NCI-H1417 (cell line): ENCODE measurements around the gene IRF3.

Experiments used
- DNase-seq, 3 experiments: peaks; one replicate each; lab custom pipeline; 2025; lab: John Stamatoyannopoulos, UW

The IRF3 gene, protein sequence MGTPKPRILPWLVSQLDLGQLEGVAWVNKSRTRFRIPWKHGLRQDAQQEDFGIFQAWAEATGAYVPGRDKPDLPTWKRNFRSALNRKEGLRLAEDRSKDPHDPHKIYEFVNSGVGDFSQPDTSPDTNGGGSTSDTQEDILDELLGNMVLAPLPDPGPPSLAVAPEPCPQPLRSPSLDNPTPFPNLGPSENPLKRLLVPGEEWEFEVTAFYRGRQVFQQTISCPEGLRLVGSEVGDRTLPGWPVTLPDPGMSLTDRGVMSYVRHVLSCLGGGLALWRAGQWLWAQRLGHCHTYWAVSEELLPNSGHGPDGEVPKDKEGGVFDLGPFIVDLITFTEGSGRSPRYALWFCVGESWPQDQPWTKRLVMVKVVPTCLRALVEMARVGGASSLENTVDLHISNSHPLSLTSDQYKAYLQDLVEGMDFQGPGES

DNA sequence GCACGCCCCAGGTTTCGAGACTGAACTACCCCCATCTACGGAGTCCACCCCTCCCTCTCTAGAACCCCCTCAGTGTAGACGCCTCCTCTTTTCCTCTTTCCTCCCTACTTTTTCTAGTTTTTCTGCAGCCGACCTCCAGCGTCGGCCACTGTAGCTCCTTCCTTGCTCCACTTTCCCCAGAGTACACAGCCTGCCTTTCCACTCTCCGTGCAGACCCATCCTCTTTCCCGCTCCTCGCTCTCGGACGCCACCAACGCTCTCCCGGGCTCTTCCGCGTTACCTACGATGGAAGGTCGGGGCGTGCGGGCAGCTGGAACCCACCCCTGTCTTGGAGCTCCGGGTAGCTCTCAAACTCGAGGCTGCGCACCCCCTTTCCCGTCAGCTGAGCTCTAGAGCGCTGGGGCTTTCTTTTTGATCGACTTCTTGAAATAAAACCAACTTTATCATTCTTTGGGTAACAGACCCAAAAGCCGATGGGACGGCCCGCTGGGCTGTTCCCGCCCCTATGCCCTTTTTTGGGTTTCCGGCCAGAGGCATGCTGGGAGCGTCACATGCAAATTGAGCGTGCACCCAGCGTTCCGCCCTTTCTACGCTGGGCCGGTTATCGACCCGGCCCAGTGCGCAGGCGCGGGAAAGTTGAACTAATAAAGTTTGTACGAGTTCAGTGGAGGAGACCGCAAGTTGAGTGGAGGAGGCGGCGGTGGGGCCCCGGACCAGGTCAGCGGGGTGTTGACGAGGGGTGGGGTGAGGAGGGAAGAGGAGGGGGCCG lies at the start of gene IRF3, which contains the start of gene BCL2L12:
IRF3 (minus strand) TSS at position 507 of the 769 bp plus-strand sequence. CDS start 1,019 bp downstream, outside the sequence.
BCL2L12 (plus strand) TSS at position 583 of the 769 bp plus-strand sequence. CDS start 760 bp downstream, outside the sequence.
- DNase-seq = peak; percentile 90 to 98 (median 92)

GRCh38 chr19:49713236-49713845 lies 47.7 kb upstream of the IRF3 start:
- DNase-seq = no peak

DNA sequence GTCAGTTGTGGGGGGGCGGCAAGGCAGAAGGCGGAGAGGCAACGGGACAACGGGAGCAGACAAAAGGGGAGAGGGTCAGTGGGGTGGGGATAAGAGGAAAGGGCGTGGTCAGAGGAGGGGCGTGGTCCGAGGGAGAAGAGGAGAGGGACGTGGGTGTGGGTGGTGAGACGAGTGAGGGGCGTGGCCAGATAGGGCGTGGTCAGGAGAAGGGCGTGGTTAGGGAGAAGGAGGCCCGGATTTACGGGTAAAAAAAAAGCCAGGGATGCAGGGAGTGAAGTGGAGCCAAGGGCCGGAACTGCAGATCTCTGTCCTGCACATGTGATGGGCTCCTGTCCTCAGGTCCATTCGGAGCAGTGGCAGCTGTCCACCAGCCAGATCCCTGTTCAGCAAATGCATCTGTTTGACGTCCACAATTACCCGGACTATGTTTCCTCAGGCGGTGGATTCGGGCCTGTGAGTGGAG lies 46.8 kb upstream of the IRF3 start:
- no peak for DNase-seq

GRCh38 chr19:49710372-49710951 lies 44.8 kb upstream of the IRF3 start:
- no peak for DNase-seq

DNA sequence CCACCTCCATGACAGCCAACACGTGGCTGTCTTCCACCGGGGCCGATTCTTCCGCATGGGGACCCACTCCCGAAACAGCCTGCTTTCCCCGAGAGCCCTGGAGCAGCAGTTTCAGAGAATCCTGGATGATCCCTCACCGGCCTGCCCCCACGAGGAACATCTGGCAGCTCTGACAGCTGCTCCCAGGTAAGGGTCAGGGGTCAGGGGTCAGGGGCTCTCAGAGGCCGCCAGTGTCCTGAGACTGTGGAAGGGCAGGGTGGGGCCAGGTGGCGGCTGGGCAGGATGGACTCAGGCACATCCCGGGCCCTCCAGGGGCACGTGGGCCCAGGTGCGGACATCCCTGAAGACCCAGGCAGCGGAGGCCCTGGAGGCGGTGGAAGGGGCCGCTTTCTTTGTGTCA lies 40.3 kb upstream of the IRF3 start:
- DNase-seq = no peak

DNA sequence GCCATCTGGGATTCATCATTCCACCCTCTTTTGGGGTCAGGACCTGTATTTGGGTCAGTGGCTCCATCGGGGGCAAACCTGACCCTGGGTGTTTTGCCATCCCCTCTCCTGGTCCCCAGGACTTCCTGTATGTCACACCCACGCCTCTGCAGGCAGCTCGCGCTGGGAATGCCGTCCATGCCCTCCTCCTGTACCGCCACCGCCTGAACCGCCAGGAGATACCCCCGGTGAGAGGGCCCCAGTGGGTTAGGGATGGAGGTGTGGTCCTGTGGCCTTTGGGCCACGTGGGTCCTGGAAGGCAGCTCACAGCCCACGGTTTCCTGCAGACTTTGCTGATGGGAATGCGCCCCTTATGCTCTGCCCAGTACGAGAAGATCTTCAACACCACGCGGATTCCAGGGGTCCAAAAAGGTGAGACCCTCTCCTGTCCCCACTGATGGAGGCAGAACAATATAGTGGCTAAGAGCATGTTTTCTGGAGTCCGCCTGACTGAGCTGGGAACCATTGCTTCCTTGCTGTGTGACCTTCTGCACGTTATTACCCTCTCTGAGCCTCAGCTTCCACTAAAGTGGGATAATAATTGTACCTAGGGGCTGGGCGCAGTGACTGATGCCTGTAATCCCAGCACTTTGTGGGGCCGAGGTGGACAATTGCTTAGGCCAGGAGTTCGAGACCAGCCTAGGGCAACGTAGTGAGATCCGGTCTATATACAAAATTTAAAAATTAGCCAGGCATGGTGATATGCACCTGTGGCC lies 39.4 kb upstream of the IRF3 start:
- DNase-seq = no peak

DNA sequence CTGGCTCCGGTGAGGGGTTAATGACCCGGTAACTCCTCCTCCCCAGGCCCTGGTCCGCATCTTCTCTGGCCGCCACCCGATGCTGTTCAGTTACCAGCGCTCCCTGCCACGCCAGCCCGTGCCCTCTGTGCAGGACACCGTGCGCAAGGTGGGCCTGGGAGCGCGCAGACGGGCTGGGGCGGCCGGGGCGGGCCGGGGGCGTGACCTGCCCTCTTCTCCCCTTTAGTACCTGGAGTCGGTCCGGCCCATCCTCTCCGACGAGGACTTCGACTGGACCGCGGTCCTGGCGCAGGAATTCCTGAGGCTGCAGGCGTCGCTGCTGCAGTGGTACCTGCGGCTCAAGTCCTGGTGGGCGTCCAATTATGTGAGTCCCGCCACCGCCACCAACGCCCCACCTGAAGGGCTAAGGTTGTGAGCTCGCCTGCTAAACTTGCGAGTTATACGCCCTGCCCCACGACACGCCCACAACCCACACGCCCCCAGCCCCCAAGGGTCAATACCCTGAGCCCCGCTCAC lies 35.7 kb upstream of the IRF3 start:
- DNase-seq = peak in 1 of 3 experiments; percentile 26

- DNase-seq = no peak
These were observed 34.9 kb upstream of the IRF3 start for GRCh38 chr19:49700563-49700962.

GRCh38 chr19:49699364-49699763 lies 33.7 kb upstream of the IRF3 start:
- no peak for DNase-seq

DNA sequence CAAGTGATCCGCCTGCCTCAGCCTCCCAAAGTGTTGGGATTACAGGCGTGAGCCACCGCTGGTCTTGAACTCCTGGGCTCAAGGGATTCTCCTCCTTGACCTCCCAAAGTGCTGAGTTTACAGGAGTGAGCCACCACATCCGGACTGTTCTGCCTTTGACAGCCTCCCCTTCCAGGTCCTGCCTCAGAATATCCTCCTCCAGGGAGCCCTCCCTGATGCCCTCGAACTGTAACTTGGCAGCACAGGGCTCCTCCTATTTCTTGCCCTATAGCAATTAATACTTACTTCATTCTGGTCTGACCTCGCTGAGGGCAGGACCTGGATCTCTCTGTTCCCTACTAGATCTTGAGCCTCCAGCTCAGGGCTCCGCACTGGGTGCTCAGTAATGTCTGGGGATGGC lies 31.2 kb upstream of the IRF3 start:
- DNase-seq = no peak

DNA sequence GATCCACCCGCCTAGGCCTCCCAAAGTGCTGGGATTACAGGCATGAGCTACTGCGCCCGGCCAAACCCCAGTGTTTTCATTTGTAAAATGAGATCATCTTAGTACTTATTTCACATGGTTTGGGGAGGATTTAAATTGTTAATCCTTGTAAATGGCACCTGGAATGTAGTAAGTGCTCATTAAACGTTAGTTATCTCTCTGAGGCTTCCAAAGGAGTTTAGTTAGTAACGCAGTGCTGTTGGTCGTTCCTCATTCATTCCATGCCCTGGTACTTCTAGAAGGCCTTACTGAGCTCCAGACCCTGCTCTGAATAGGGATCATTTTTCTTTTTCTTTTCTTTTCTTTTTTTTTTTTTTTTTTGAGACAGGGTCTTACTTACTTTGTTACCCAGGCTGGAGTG lies 30.5 kb upstream of the IRF3 start:
- DNase-seq = no peak

- no peak for DNase-seq
These were observed 26.5 kb upstream of the IRF3 start for GRCh38 chr19:49692147-49692506.

DNA sequence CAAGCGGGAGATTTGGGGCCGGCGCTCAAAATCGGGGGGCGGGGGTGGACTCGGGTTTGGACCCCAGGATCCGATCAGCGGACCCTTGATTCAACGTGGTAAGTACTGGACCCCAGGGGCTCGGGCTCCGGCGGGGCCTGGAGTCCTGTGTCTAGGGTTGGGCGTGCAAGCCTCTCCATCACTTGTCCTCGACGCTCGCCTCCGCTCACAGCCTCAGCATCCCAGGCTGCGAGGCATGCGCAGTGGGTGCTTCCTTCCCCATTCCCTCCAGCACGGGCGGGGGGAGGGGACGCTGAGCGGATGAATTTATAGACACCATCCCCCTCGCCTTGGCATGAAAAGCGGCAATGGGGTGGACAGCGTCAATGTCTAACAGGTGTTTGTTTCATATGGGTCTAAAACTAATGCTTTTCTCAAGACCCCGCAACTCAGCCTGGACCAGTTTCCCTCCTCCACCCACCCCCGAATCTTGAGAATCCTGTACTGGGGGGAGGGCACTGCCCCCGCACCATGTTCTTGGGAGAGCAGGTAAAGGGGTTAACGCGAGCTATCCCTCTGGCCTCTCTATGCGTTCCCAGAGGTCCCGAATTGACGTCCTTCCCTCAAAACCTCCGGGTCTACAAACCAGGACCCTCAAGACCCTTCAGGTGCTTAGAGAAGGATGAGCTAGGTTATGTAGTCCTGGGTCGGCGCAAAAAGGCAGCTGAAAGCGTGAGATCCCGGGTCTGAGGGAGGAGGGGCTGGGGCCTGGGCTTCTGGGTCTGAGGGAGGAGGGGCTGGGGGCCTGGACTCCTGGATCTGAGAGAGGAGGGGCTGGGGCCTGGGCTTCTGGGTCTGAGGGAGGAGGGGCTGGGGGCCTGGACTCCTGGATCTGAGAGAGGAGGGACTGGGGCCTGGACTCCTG lies 25.8 kb upstream of the IRF3 start:
- peak; percentile 83 to 91 (median 91) for DNase-seq

GRCh38 chr19:49690656-49691242 lies 25.1 kb upstream of the IRF3 start, which contains the start of gene CPT1C:
CPT1C (plus strand) TSS chr19:49691116; CDS start chr19:49692253, 1,137 bp downstream.
- peak; percentile 85 to 97 (median 95) for DNase-seq

- peak in 2 of 3 experiments; percentile 59 to 74 for DNase-seq
These were observed 24.5 kb upstream of the IRF3 start for GRCh38 chr19:49690079-49690655.

DNA sequence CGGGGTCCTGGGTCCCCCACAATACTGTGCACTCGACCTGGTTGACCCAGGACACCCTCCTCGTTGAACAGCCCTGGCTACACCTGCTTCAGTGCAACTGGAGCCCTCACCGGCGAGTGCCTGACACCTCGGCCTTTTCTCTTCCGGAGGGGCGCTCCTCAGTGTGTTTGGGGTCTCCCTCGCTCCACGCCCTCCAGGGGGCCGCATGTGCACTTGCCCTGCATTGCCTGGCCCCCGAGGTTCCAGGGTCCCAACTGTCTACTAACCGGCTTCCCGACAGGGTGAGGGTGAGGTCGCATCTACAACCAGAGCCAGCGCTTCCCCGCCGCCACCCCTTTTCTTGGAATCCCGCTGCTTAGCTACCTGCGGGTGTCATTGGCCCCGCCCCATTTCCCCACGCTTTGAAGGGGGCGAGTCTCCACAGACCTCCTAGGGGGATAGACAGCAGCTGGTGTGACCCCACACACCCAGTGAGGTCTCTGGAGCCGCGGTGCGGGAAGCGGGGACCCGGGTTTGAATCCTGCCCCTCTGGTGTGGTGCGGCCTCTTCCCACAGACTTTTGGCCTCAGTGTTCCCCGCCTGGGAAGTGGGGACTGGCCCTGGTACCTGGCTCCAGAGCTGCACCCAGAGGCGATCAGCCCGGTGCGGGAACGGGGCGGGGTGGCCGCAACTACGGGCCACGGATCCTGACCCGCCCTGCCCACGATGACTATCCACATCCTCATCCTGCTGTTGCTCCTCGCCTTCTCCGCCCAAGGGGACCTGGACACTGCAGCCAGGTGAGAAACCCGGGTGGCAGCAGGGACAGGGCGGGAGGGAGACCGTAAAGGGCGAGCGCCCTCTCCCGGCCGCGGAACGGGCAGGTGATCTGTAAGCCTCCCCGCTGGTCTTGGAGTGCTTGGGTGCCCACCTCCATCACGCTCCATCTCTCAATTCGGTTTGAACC lies 23.7 kb upstream of the IRF3 start, which contains the start of gene ADM5:
ADM5 (plus strand) TSS at position 462 of the 946 bp plus-strand sequence; CDS start at position 706, 244 bp downstream.
- peak; percentile 66 to 79 (median 74) for DNase-seq

DNA sequence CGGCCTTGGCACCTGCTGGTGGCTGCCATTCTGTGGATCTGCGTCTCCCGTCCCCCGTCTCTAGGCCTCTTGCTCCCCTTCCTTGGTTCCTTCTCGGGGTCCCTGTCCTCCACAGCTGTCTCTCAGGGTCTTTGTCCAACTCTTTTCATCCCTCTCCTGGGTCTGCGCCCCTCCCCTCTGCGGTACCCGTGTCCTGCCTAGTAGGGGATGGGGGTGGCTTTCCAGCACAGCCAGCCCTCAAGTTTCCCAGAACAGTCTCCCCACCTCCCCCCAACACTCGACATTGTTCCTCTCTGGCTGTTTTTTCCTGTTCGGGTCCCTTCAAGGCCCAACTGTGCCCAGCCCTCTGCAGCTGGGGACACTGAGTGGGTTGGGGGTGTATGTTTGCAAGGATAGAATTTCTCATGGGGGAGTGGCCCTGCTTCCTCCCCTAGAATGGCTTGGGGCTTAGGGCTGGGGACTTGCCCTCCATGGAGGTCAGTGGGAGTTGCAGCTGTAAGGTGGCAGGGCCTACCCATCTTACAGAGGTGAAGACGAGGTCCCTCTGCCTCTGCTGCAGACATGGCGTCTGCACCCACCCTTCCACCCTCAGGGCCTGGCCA lies 23.0 kb upstream of the IRF3 start:
- peak in 1 of 3 experiments; percentile 15 for DNase-seq
